ENCODE data around the gene NPC1.

NPC1 gene

DNA sequence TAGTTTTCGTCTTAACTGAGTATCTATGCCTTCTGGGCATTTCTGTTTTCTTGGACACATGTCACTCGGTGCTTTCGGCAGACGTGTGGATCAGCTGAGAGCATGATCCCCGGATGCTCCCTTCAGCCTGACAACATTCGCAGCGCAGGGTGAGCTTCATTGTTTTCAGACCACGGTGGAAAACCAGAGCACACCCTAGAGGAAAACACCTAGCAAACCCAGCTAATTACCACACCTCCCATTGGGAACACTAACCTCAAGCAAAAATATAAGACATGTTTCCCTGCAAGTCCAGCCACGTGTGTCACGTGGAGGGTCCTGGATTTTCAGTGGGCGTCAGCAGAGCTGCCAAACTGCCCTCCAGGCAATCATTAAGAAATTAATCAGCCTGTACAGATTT, 45.4 kb upstream of the NPC1 start:
- H3K27ac ChIP-seq: no peak overlapping the region
- TF ChIP-seq, protein P1, sequence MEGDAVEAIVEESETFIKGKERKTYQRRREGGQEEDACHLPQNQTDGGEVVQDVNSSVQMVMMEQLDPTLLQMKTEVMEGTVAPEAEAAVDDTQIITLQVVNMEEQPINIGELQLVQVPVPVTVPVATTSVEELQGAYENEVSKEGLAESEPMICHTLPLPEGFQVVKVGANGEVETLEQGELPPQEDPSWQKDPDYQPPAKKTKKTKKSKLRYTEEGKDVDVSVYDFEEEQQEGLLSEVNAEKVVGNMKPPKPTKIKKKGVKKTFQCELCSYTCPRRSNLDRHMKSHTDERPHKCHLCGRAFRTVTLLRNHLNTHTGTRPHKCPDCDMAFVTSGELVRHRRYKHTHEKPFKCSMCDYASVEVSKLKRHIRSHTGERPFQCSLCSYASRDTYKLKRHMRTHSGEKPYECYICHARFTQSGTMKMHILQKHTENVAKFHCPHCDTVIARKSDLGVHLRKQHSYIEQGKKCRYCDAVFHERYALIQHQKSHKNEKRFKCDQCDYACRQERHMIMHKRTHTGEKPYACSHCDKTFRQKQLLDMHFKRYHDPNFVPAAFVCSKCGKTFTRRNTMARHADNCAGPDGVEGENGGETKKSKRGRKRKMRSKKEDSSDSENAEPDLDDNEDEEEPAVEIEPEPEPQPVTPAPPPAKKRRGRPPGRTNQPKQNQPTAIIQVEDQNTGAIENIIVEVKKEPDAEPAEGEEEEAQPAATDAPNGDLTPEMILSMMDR (IDR thresholded peaks at IDR 0.05; ENCODE audit: low read depth, low read length): no peak
- H3K27me3 ChIP-seq (ENCODE audit: insufficient read depth, low read depth, severe bottlenecking): no peaks in the 10 kb centered on the region
- H3K9me3 ChIP-seq (ENCODE audit: severe bottlenecking): no peaks in the 10 kb centered on the region
- no peak overlapping the region for H3K4me3 ChIP-seq (ENCODE audit: low read depth, low read length)
- H3K36me3 ChIP-seq: no peaks in the 10 kb centered on the region
- no peak for DNase-seq

DNA sequence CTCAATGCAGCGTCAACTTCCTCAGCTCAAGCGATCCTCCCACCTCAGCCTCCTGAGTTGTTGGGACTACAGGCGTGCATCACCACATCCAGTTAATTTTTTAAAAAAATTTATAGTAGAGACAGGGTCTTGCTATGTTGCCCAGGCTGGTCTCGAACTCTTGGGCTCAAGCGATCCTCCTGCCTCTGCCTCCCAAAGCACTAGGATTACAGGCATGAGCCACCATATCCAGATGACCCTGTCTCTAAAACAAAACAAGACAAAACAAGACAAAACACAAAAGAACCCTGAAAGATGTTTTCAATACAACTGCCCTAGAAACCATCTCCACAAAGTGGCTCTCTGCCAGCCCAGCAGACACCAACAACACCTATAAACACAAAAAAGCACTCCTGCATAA, 45.0 kb upstream of the NPC1 start:
- Histone ChIP-seq H3K9me3 (ENCODE audit: severe bottlenecking) (no peaks in the 10 kb centered on the region), H3K36me3 (no peaks in the 10 kb centered on the region), H3K27me3 (ENCODE audit: insufficient read depth, low read depth, severe bottlenecking) (no peaks in the 10 kb centered on the region), H3K4me3 (ENCODE audit: low read depth, low read length) (no peak overlapping the region), H3K27ac (no peak overlapping the region)
- no peak for DNase-seq
- TF ChIP-seq, protein P1 (IDR thresholded peaks at IDR 0.05; ENCODE audit: low read depth, low read length): no peak

DNA sequence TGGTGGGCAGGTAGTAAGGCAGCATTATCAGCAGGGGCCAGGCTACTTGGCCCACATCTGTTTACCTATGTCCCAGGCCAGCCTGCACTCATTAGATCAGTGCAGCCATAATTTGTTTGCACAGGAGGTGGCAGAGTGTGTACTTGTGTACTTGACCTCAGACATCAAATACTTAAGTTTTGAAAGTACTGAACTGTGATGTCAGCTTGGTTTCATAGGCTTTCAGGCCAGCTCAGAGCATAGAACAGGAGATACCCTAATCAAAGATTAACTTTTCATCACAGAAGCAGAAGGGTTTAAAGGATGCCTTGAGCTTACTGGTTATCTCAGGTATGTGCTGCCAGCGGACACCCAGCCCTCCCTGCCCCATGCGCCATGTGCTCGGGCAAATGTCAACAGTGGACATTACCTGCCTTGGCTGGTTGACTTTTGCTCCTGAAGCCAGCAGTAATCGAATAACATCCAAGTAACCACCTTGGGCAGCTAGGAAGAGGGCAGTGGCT, 43.2 kb upstream of the NPC1 start:
- H3K4me3 ChIP-seq (ENCODE audit: low read depth, low read length): no peak overlapping the region
- no peak for DNase-seq
- TF ChIP-seq, protein P1 (IDR thresholded peaks at IDR 0.05; ENCODE audit: low read depth, low read length): no peak
- no peaks in the 10 kb centered on the region for H3K27me3 ChIP-seq (ENCODE audit: insufficient read depth, low read depth, severe bottlenecking)
- no peaks in the 10 kb centered on the region for H3K36me3 ChIP-seq
- H3K9me3 ChIP-seq (ENCODE audit: severe bottlenecking): no peaks in the 10 kb centered on the region
- no peak overlapping the region for H3K27ac ChIP-seq

DNA sequence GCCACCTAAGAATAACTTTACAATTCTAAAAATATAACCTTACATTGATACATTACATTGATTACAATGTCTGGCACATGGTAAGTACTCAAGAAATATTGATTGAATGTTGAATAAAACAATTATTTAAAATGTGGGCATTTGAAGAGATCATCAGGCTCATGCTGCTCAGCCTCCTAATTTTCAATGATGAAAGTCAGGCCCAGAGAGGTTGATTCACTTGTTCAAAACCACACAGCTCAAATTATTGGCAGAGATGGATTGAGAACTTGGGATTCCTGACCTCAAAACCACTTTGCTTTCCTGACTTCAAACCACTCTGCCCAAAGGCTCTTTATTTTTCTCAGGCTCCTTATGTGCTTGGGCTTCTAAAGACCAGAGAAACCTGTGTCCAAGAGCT, 41.7 kb upstream of the NPC1 start:
- Histone ChIP-seq H3K27ac (no peak overlapping the region), H3K9me3 (ENCODE audit: severe bottlenecking) (no peaks in the 10 kb centered on the region), H3K4me3 (ENCODE audit: low read depth, low read length) (no peak overlapping the region), H3K36me3 (no peaks in the 10 kb centered on the region), H3K27me3 (ENCODE audit: insufficient read depth, low read depth, severe bottlenecking) (no peaks in the 10 kb centered on the region)
- no peak for DNase-seq
- TF ChIP-seq, protein P1 (IDR thresholded peaks at IDR 0.05; ENCODE audit: low read depth, low read length): no peak

DNA sequence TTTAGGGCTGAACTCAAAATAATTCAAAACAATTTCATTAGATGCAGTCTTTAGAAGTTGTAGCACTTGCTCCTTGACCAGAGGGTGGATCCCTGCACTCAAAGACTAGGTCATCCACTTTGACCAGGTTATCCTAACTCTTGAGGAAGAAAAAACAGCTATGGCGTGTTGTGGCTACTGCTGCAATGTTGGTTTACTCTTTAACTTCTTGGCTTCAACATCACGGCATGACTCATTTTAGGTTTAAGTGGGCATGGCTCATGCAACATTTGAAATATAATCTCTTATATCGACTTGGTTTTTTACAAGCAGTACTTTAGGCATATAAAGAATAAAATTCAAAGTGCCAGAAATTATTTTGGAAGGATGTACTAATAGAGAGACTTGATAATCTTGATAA, 41.0 kb upstream of the NPC1 start:
- no peaks in the 10 kb centered on the region for H3K36me3 ChIP-seq
- no peaks in the 10 kb centered on the region for H3K27me3 ChIP-seq (ENCODE audit: insufficient read depth, low read depth, severe bottlenecking)
- no peak for DNase-seq
- no peak overlapping the region for H3K4me3 ChIP-seq (ENCODE audit: low read depth, low read length)
- TF ChIP-seq, protein P1 (IDR thresholded peaks at IDR 0.05; ENCODE audit: low read depth, low read length): no peak
- no peak overlapping the region for H3K27ac ChIP-seq
- H3K9me3 ChIP-seq (ENCODE audit: severe bottlenecking): no peaks in the 10 kb centered on the region
